ENCODE measurements around the gene MYBBP1A.

The MYBBP1A gene

DNA sequence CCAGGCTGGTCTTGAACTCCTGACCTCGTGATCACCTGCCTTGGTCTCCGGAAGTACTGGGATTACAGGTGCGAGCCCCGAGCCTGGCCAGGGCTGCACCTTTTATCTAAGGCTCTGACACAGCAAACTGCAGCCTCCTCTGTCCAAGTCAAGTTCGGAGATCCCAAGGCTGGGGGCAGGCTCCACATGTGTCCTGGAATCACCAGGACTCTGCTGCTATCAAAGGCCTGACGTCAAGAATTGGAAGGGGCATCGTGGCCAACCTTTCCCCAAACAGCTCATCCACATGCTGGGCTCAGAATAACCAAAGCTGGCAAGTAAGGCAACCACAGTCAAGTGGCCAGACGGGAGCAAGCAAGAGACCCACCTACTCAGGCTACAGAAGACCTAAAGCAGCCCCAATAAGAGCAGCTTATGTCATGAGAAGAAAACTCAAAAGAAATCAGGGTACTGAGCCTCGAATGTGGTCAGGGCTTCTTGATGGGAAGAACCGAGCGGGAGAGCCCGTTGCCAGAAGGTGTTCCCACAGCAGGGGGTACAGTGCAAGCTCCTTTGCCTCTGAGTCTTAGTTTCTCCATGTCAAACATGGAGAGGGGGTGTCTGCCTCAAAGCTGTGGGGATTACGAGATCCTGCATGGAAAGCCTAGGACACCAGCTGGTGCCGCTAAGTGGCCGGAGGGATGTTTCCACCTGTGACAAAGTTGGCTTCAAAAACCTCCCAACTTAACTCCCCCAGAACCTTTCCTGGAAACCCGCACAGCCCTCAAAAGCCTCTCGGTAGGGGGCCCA lies 7.9 kb downstream of the MYBBP1A start:
- DNase-seq: no peak

DNA sequence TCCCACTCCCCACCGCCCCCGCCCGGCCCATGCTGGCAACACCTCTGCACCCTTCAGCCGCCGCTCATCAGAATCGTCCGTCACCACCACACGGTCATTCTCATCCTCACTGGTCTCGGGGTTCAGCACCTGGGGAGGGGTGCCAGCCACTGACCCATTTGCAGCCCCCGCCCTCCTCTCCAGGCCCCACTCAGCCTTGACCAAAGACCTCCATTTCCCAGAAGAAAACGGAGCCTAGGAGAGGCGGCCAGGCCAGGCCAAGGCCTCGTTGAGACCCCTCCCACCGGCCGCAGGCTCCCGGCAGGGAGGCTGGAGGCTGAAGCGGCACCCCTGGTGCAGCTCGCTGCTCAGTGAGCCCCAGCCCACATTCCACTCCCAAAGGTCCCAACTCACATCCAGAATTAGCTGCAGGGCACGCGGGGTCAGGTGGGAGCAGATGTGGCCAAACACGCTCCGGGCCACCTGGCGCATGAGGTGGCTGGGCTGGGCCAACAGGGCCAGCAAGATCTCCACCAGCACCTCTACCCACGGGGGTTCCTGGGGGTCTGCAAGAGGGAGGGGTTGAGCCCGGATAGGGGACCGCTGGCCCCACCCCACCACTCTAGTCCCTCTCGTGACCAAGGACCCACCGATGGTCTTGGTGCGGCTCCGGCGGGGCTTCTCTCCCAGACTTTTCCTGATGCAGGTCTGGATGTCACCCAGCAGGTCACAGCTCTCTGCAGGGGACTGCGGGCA lies 9.8 kb downstream of the MYBBP1A start:
- no peak for DNase-seq

DNA sequence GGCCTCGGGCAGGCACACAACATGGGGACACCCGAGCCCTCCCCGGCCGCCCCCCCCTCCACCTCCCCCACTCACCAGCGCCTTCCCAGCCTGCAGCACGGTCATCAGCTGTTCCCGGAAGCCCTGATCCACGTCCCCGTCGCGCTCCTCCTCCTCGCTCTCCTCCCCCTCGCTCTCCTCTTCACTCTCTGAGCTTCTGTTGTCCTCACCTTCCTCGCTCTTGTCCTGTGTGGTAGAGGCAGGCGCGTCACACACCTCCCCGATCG lies 10.3 kb downstream of the MYBBP1A start:
- DNase-seq: no peak

DNA sequence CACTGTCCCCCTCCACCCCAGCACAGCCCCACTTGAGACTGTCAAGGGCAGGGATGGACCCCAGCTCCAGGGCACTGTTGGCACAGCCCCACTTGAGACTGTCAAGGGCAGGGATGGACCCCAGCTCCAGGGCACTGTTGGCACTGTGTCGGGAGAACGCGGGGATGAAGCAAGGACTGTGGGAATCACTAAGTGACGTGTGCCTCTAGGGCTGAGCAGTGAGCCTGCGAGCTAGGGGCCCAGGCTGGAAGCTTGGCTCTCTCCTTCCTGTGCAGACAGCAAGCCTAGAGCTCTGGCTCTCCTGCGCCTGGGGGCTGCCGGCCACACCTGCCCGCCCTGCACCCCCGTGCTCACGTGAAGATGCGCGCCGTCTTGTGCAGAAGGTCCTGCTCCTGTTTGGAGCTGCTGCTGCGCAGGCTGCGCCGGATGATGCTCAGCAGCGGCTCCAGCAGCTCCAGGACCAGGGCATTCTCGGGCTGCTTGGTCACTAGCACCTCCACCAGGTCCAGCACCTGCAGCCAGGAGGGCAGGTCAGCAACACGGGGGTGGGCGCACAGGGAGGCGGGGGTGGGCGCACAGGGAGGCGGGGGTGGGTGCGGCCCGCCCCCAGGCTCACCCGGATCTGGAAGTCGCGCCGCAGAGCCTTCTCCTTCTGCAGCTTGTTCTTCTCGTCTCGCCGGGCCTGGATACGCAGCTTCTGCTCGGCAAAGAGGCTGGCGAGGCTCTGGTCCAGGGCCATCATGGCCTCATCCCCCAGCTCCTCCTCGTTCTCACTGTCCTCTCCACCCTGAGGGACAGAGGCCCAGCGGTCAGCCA lies 10.8 kb downstream of the MYBBP1A start:
- no peak for DNase-seq

DNA sequence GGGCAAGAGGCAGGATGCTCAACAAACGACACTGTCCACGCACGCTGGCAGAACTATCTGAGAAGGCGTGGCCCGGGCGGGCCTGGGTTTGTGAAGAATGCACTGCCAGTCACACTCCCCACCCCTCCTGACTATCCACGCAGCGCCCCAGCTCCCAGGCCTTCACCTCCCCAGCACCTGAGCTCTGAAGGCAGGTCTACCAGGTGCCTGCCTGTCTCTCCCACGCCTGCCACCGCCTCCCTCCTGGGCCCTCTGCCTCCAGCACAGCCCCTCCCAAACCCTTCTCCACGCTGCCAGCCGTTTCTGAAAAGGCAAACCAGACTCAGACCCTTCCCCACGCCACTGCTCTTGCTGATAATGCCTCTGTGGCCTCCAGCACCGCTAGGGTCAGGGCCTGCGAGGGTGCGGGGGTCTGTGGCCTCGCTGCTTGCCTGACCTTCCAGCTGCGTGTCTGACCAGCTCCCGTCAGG lies 11.6 kb downstream of the MYBBP1A start:
- no peak for DNase-seq

DNA sequence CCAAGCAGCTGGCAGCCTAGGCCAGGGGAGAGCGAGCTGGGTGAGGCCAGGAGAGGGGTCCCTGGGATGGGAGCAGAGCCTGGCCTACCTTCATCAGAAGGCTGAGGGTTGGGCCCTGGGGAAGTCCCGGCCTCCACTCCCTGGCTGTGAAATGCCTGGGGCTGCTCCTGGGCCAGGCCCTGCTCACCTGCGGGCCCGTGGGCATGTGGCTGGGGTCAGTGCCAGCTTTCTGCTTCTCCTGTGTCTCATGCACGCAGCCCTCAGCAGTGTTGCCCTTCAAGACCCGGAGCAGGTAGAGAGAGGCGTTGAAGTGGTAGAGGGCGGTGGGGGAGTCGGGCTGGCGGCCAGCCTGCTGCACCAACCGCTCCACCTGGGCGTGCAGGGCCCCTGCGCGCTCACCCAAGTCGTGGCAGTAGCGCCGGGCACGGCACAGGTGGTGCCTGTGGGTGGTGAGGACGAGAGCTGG lies 12.4 kb downstream of the MYBBP1A start:
- DNase-seq: no peak

DNA sequence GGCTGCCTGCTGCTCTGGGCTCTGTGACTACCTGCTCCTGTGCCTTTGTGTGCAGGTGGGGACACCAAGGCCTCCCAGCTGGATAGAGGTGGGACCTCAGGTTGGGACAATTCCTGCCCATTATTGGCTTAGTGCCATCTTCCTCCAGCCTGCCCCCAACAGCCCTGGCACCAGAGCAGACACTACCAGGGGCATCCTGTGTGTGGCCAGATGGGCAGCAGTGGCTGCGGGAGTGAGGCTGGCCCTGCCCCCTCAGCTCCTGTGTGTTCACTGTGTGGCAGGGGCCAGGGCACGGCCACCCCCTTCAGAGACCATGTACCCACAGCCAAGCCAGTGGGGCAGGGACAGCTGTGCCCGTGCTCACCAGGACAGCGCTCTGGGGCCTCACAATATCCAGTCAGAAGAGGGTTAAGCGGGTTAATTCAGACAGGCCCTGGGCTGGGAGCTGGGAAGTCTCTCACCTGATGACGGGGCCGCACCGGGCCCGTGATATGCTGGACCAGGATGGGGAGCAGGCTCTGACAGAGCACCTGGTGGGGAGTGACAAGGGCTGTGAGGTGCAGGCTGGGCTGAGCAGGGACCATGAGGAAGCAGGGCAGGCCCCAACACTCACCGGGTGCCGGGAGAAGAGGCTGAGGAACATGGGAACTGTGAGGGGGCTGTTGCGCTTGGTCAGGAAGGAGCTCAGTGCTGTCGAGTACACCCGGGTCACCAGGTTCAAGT lies 13.0 kb downstream of the MYBBP1A start:
- no peak for DNase-seq

DNA sequence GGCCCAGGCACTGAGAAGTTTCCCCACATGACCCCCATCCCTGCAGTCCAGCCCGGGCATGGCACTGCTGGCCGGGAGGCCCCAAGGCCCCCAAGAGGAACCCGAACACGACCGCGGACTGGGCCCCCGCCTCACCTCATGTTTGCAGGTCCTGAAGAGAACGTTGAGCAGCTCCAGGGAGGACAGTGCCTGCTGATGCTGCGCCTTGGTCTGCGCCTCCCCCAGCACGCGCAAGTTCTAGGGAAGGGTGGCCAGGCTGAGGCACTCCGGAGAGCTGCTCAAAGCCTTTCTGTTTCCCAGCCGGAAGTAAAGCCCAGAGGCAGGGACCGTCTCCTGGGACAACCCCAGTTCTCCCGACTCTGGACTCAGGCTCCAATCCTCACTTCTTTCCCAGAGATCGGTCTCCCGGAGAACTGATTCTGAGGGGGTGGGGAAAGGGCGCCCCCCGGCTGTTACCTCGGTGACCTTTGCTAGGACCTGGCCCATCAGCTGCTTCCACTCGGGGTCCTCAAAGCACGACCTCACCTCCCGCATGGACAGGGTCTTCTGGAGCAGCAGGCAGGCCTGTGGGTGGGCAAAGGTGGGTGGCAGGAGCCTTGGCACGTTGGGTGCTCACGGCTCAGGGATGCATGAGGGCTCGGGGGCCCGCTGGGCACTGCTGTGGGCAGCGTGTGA lies 13.7 kb downstream of the MYBBP1A start:
- DNase-seq: no peak

DNA sequence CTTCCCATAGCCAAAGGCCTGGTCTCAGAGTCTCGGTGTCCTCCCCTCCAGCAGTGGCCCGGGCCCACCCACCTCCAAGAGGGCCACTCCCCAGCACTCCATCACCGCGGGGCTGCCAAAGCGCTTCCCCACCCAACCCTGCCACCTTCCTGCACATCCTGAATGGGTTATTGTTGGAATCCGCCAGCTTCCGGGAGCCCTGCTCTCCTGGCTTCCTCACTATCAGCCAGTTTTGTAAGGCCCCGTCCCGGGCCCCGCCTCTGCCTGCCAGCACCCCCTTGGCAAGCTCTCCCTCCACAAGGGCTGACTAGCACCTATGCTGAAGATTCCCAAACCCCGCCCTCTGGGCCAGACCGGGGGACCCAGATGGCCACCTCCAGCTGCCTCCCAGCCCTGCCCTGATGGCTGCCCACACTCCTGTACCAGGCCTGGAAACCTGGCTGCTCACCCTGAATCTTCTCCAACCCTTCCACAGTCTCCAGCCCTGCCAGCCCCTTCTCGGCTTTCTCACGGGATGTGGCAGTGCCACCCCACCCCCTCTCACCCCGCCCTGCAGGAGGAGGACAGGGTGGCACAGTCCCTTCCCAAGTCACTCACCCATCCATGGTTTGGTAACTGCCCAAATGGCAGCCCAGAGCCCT lies 14.4 kb downstream of the MYBBP1A start:
- no peak for DNase-seq

DNA sequence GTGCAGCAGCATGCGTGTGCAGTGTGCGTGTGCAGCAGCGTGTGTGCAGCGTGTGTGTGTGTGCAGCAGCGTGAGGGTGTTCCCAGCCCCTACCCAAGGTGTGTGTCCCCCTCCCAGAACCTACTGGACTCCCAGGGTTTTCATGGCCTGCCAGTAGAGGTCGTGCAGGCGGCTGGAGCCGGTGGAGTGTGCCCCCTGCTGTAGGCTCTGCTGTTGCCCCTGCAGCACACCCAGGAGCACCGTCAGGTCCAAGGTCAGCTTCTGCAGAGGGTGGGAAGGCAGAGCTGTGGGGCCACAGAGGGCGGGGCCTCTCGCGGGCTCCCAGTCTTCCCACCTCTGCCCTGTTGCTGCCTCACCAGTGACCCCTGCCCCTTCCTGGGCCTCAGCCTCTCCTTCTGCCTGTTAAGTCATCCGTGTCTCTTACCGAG lies 14.9 kb downstream of the MYBBP1A start:
- no peak for DNase-seq

DNA sequence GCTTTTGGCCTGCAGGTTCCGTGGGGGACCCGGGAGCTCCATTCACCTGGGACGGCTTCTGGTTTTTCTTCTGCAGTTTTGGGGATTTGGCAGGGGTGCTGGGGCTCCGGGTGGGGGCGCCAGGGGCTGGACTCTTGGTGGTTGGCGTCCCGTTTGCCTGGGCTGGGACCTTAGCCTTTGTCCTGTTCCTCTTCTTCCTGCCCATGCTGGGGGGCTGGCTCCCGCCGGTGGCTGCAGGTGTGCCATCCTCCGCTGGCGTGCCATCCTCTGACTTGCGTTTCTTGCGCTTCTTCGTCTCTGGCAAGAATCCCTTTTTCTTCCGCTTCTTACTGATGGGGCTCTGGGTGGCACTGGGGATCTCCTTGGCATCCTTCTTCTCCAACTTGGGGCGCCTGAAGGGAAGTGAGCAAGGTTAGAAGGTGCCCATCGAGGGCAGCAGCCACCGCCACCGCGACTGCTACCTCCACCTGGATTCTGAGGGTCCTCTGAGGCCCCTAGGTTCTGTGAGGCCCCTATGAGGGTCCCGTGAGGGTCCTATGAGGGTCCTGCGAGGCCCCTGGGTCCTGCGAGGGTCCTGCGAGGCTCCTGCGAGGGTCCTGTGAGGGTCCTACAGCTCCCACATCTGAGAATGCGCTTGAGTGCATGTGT lies 15.5 kb downstream of the MYBBP1A start:
- no peak for DNase-seq

DNA sequence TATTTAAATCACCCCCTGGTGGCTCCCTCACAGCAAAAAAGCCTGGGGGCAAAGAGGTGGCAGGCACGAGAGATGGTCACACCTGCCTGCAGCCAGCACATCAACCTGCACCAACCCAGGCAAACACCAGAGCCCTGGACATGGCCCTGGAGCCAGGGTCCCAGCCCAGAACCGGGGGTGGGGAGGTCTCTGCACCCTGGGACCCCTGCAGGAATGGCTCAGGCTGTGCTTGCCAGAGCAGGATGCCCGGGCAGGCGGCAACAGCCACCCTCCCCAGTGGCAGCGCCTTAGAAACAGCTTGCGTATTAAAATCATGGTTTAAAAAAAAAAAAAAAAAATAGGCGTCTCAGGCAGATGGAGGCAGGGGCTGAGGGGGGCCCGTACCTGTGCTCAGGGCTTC lies 16.2 kb downstream of the MYBBP1A start:
- DNase-seq: no peak

DNA sequence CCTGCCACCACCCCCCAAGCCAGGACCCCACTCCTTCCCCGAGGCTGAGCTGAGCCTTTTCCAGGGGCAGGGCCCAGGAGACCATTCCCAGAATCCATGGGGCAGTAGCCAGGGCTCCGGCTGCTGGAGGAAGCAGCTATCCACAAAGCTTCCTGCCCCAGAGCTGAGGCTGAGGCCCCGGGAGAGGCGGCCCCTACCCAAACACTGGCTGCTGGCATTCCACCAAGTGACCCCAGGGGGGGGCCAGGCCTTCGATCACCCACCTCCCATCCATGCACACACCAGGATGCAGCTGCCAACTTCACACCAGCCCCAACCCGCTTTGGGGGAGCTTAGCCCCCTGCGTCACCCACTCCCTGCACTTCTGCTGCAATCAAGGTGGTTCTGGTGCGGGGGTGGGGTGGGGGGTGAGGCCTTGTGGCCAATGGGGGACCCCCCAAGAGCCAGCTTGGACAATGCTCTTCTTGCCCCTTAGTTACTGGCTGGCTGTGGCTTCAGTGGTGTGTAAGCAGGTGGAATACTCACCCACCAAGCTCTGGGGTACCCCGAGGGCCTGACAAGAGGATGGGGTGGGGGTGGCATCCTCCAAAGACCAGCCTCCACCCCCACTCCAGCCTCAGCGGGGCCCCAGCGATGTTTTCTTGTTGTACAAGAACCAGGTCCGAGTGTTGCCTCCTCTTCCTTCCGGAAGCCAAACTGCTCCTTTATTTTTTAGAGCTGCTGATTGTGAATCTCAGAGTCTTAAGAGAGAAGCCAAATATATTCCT lies 16.8 kb downstream of the MYBBP1A start:
- DNase-seq: no peak

DNA sequence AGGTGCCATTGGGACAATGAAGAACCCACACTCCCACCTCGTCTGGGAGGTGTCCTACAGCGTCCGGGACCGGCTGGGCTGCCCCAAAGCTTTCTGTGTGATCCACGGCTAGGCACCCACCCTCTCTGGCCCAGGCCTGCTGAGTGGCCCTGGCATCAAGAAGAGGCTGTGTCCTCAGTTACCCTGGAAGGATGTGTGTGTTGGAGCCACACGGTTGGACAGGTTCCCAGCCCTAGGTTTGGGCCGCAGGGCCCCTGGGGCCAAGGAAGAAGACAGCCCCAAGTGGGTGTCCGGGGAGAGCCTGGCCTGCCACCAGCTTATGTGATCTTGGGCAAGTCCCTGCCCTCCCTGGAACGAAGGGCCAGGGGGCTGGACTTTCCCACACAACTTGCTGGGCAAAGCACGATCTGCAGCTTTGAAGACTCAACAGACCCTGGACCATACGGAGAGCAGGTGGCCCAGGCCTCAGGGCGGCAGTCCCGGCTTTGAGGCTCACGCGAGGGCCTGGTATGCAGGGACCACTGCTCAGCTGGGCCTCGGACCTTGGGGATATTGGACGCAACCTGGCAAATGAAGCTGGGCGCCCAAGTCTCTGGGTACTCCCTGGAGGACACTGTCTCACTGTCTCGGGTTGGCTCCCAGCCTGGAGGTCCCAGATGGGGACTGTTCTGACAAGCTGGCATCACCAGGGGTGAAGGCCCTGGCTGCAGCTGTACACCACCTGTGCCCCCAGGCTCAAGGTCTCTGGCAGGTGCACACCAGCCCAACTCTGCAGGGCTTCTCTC lies 17.5 kb downstream of the MYBBP1A start:
- no peak for DNase-seq

DNA sequence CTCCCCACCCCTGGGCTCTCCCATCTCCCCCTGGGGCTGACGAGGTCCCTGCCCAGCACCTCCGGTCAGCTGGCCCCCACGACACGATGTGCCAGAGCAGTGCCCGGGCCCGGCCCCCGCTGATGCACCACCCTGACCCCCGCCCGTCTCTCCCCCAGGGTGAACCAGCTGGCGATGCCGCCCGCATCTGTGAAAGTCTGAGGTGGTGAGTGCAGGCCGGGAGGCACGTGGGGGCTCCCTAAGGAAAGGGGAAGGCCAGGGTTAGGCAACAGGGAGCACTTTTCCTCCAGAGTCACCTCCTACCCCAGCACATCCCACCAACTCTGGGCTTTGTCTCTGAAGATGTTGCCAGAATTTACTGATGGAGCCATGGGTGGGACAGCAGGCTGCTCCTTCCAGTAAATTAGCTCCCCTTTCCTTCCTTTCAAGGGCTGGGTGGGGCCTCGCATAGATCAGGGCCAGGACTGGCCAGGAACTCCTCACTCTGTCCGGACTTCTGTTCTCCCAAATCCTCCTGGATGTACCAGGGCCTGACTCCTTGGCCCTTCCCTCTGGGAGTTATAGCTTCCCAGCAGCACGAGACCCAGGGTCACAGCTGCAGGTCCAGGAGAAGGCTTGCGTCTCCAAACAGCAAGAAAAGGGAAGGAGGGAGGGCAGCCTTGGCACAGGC lies 18.3 kb downstream of the MYBBP1A start:
- no peak for DNase-seq

DNA sequence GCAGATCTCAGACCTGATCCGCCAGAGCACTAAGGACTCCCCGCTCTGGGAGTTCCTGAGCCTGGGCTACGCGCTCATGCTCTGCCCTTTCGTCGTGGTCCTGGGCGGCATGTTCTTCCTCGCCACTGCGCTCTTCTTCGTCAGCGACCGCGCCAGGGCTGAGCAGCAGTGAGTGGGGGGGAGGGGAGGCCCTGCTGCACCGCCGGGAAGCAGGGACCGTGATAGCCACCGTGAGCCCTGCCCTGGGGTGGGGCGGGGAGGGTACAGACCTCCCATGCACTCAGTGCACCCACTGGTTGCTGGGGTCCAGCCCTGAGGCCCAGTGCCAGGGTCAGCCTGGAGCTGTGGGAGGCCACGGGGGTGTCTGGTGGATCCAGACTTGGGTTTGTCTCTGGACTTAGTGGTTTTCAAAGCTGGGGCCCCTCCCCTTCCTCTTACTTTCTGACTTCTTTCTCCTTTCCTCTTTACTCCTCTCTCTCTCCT lies 18.9 kb downstream of the MYBBP1A start:
- DNase-seq: no peak

DNA sequence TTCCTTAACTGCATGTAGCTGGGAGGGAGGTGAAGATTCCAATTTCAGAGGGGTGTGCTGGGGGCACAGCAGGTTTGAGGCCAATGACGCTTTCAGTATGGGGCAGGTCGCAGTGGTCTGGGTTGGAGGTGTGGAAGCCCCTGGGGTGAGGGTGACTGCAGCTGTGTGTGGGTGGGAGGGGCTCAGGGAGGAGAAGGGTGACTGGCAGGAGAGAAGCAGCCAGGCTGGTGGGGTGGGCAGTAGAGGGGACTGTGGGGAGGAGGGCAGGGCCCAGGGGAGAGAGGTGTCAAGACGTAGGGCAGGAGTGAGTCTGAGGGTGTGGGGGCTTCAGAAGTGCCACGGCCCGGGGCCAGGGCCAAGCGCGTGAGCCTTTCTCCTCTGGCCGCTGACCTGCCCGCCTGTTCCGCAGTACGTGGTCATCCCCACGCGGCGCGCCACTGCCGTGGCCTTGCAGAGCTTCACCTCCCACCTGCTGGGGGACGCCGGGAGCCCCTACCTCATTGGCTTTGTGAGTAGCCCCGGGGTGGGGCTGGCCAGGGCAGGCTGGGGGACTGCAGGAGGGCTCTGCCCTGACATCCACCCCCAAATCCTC lies 19.4 kb downstream of the MYBBP1A start:
- no peak for DNase-seq

DNA sequence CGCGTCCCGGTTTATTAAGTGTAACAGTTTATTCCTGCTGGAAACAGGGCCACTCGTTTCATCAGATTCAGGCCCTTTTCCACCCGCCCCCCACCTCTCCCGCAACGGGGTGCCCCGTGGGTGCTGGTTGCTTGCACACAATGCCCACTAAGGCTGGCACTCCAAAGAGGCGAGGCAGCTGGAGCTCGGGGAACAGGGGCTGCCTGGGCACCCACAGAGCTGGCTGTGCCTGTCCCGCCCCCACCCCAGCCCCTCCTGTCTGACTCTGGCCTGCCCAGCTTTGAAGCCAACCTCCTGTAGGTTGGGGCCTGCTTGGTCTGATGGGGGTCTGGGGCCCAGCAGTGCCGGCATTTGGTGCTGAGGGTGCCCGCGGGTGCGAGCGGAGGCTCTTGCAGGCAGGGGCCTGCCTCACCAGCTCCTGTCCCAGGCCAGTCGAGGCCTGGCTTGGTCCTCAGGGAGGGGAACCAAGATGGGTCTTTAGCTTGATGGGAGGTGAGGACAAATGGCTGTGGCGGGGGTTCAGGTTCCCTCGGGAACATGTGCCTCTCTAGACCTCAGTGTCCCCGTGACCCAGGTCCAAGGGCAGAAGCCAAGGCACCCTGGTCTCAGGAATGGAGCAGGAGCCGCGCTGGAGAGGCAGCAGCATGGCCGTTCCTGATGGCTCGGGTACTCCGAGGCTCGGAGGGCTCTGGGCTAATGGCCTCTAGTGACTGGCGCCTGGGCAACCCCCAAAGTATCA lies 20.1 kb downstream of the MYBBP1A start:
- no peak for DNase-seq
